ENCODE data around the gene MPDU1. TPM values are rescaled to one million over a fixed set of nuclear protein-coding genes. Genes with fewer than 3 reads are reported as not detected.

MPDU1 gene
- total and polyA plus RNA-seq, 10 of the 15 experiments (the other 5 are each of a cell fraction or from before 2014, with no cell fraction given), result 3.6 to 138 (median 78.9) TPM

- peak; percentile 15; the same call in 1 of the 2 replicates for TF ChIP-seq NFIC (IDR thresholded peaks at IDR 0.05; ENCODE audit: low read depth, low read length)
- no peak for TF ChIP-seq E2F4 (IDR thresholded peaks at IDR 0.05; ENCODE audit: low read depth, low read length)
- no peak for TF ChIP-seq MLLT1 (IDR thresholded peaks at IDR 0.05)
- TF ChIP-seq SP1 (IDR thresholded peaks at IDR 0.05; ENCODE audit: low read depth, low read length), result no peak
- no peak for TF ChIP-seq SUPT20H (IDR thresholded peaks at IDR 0.05; ENCODE audit: borderline replicate concordance, control insufficient read depth, low read depth, low read length)
- TF ChIP-seq SPI1 (IDR thresholded peaks at IDR 0.05; ENCODE audit: borderline replicate concordance, insufficient read depth, low read depth, low read length), result peak; percentile 82
- TF ChIP-seq RCOR1 (conservative IDR thresholded peaks at IDR 0.05; ENCODE audit: low read depth, low read length), result no peak
- TF ChIP-seq FOXK2 (IDR thresholded peaks at IDR 0.05), result no peak
- TF ChIP-seq POLR2AphosphoS2 (IDR thresholded peaks at IDR 0.05; ENCODE audit: low read depth, low read length), result no peak
- peak; percentile 85; the same call in 1 of the 2 replicates for TF ChIP-seq ZNF687 (IDR thresholded peaks at IDR 0.05)
- peak; percentile 66; the same call in 1 of the 2 replicates for TF ChIP-seq MTA3 (IDR thresholded peaks at IDR 0.05; ENCODE audit: borderline replicate concordance, low read length)
- no peak for TF ChIP-seq POLR2AphosphoS5 (IDR thresholded peaks at IDR 0.05; ENCODE audit: low read length)
- TF ChIP-seq SMAD1 (IDR thresholded peaks at IDR 0.05; ENCODE audit: low read depth, partially characterized antibody), result no peak
- TF ChIP-seq FOXM1 (IDR thresholded peaks at IDR 0.05; ENCODE audit: low read depth, low read length), result 0 out of 2 replicates have a peak, but pooled peaks have one; percentile 18
- TF ChIP-seq CEBPB (IDR thresholded peaks at IDR 0.05; ENCODE audit: borderline replicate concordance in 1 of 2, low read depth in 2 of 2, low read length in 2 of 2), result no peak
- TF ChIP-seq HCFC1 (IDR thresholded peaks at IDR 0.05; ENCODE audit: low read length), result no peak
- TF ChIP-seq RUNX3 (IDR thresholded peaks at IDR 0.05; ENCODE audit: low read length), result peak; percentile 83
- TF ChIP-seq YY1 (IDR thresholded peaks at IDR 0.05; ENCODE audit: low read depth, low read length), result 0 out of 2 replicates have a peak, but pooled peaks have one; percentile 38
- no peak for TF ChIP-seq ZSCAN29 (IDR thresholded peaks at IDR 0.05)
- peak; percentile 77 to 78; a peak in 3 of 4 replicates for TF ChIP-seq BHLHE40 (IDR thresholded peaks at IDR 0.05; ENCODE audit: borderline replicate concordance in 1 of 2, low read depth in 2 of 2, low read length in 1 of 2)
- TF ChIP-seq RAD51 (IDR thresholded peaks at IDR 0.05), result peak; percentile 49; the same call in 1 of the 2 replicates
- no peak for TF ChIP-seq ETV6 (conservative IDR thresholded peaks at IDR 0.05 in 1 of 2, IDR thresholded peaks at IDR 0.05 in 1 of 2; ENCODE audit: borderline replicate concordance in 1 of 2, low read depth in 1 of 2)
- no peak for TF ChIP-seq SMARCA5 (IDR thresholded peaks at IDR 0.05)
- no peak for TF ChIP-seq CBFB (IDR thresholded peaks at IDR 0.05; ENCODE audit: low read depth)
- TF ChIP-seq NBN (IDR thresholded peaks at IDR 0.05), result peak; percentile 88
- TF ChIP-seq IRF4 (IDR thresholded peaks at IDR 0.05; ENCODE audit: low read depth, low read length), result 0 out of 2 replicates have a peak, but pooled peaks have one; percentile 11
Measured at GRCh38 chr17:7552621-7553051, 31.0 kb upstream of the MPDU1 start (continued).

All from GM12878 (cell line).